Measurements from ENCODE around the gene ZNF235.
"Not testable (repeated sequence)": the region's sequence is repeated elsewhere in the genome, so short reads cannot be mapped to it uniquely, and the experiment has no call there.

Gene ZNF235

GRCh38 chr19:44304659-44305193, at the start of gene ZNF235:
TSS of gene ZNF235 (minus strand) at chr19:44305025. CDS start at chr19:44303404, 1,621 bp downstream.
- peak; percentile 94 for DNase-seq (ENCODE audit: low read depth)

GRCh38 chr19:44346556-44346955, 41.7 kb upstream of the ZNF235 start:
- DNase-seq (ENCODE audit: low read depth) = no peak

- DNase-seq (ENCODE audit: low read depth) = no peak
Measured at GRCh38 chr19:44345959-44346358, 41.1 kb upstream of the ZNF235 start.

GRCh38 chr19:44344255-44344654, 39.4 kb upstream of the ZNF235 start:
- no peak for DNase-seq (ENCODE audit: low read depth)

- DNase-seq (ENCODE audit: low read depth) = no peak
Measured at GRCh38 chr19:44341794-44342193, 37.0 kb upstream of the ZNF235 start.

- DNase-seq (ENCODE audit: low read depth) = not testable (repeated sequence)
Measured at GRCh38 chr19:44334639-44335038, 29.8 kb upstream of the ZNF235 start.

- no peak for DNase-seq (ENCODE audit: low read depth)
Measured at GRCh38 chr19:44332145-44332544, 27.3 kb upstream of the ZNF235 start.

- DNase-seq (ENCODE audit: low read depth) = no peak
Measured at GRCh38 chr19:44315883-44316282, 11.1 kb upstream of the ZNF235 start.

GRCh38 chr19:44313231-44313630, 8.4 kb upstream of the ZNF235 start:
- no peak for DNase-seq (ENCODE audit: low read depth)

- peak; percentile 11 for DNase-seq (ENCODE audit: low read depth)
Measured at GRCh38 chr19:44308011-44308410, 3.2 kb upstream of the ZNF235 start.

- DNase-seq (ENCODE audit: low read depth) = no peak
Measured at GRCh38 chr19:44306283-44306682, 1.5 kb upstream of the ZNF235 start.

- DNase-seq (ENCODE audit: low read depth) = no peak
Measured at GRCh38 chr19:44305457-44305856, 632 bp upstream of the ZNF235 start.

GRCh38 chr19:44303976-44304568, 753 bp downstream of the ZNF235 start:
- peak; percentile 21 for DNase-seq (ENCODE audit: low read depth)

GRCh38 chr19:44303320-44303719, 1.5 kb downstream of the ZNF235 start:
- no peak for DNase-seq (ENCODE audit: low read depth)

GRCh38 chr19:44284968-44285367, 19.9 kb downstream of the ZNF235 start:
- DNase-seq (ENCODE audit: low read depth) = no peak

- DNase-seq (ENCODE audit: low read depth) = no peak
Measured at GRCh38 chr19:44282846-44283245, 22.0 kb downstream of the ZNF235 start.

GRCh38 chr19:44280916-44281315, 23.9 kb downstream of the ZNF235 start:
- no peak for DNase-seq (ENCODE audit: low read depth)

- peak; percentile 33 for DNase-seq (ENCODE audit: low read depth)
Measured at GRCh38 chr19:44278181-44278690, 26.6 kb downstream of the ZNF235 start.

- no peak for DNase-seq (ENCODE audit: low read depth)
Measured at GRCh38 chr19:44277331-44277730, 27.5 kb downstream of the ZNF235 start.

GRCh38 chr19:44260695-44261446, 44.0 kb downstream of the ZNF235 start:
- no peak for DNase-seq (ENCODE audit: low read depth)

- DNase-seq (ENCODE audit: low read depth) = no peak
Measured at GRCh38 chr19:44260343-44260681, 44.5 kb downstream of the ZNF235 start.

GRCh38 chr19:44258835-44259413, 45.9 kb downstream of the ZNF235 start:
- DNase-seq (ENCODE audit: low read depth) = no peak

GRCh38 chr19:44258136-44258535, 46.7 kb downstream of the ZNF235 start:
- DNase-seq (ENCODE audit: low read depth) = no peak

Data from GM04503 (cell line).